ENCODE data around the gene GPATCH2L.

DNA sequence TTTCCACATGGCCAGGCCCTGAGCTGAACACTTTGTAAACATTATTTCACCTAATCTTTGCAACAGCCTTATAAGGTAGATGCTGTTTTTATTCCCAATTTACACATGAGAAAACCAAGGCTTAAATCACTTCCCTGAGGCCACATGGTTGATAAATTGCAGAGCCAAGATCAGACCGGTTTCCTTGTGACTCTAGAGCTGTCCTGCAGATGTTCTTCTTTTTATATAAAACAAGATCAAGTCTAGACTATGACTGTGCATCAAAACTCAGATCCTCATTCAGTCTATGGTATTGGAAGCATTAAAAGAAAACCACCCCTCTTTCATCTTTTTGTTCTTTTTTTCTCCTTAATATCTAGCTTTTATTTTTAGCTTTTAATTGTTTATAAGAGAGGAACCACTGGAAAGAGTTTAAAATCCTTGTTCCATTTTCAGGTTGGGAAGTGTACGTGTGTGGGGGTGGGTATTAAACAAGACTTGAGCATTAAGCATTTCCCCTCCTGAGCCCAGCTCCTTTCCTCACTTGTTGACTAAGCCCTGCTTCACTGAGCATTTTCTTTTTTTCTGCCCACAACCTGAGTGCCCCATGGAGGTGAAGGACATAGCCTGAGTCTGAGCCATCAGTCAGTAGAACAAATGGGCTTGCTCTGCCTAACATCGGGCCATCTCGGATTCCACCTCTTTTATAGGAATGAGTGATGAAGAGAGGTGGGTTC is 45.4 kb downstream of the GPATCH2L start:
- TF ChIP-seq, protein P1, sequence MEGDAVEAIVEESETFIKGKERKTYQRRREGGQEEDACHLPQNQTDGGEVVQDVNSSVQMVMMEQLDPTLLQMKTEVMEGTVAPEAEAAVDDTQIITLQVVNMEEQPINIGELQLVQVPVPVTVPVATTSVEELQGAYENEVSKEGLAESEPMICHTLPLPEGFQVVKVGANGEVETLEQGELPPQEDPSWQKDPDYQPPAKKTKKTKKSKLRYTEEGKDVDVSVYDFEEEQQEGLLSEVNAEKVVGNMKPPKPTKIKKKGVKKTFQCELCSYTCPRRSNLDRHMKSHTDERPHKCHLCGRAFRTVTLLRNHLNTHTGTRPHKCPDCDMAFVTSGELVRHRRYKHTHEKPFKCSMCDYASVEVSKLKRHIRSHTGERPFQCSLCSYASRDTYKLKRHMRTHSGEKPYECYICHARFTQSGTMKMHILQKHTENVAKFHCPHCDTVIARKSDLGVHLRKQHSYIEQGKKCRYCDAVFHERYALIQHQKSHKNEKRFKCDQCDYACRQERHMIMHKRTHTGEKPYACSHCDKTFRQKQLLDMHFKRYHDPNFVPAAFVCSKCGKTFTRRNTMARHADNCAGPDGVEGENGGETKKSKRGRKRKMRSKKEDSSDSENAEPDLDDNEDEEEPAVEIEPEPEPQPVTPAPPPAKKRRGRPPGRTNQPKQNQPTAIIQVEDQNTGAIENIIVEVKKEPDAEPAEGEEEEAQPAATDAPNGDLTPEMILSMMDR (IDR thresholded peaks at IDR 0.05) = no peak
- TF ChIP-seq EP300 (IDR thresholded peaks at IDR 0.05) (no peak), POLR2A (IDR thresholded peaks at IDR 0.05) (no peak), POLR2AphosphoS5 (IDR thresholded peaks at IDR 0.05) (no peak)

Data from suprapubic skin (tissue), 4 donors.